HepG2 (cell line): Measurements from ENCODE around the gene WDR7. TPM values are rescaled to one million over a fixed set of nuclear protein-coding genes. Genes with fewer than 3 reads are reported as not detected.

Experiments used
- CBX1 ChIP-seq: IDR thresholded peaks from one replicate; pipeline ENCODE4 v1.6.1; 2016; ENCODE audit warnings: antibody characterized with exemption, low read depth
- ELF1 ChIP-seq: sonication (generic); formaldehyde crosslinking; IDR thresholded peaks from 2 replicates; pipeline ENCODE4 v1.4.0; 2020; ENCODE audit warnings: missing genetic modification reagents
- GATAD1 ChIP-seq: IDR thresholded peaks from 2 replicates; pipeline ENCODE4 v1.6.1; 2016; ENCODE audit warnings: missing genetic modification reagents, missing compliant biosample characterization
- GATAD2A ChIP-seq: IDR thresholded peaks from 2 replicates; pipeline ENCODE4 v1.6.1; 2016
- GMEB1 ChIP-seq: sonication (generic); formaldehyde crosslinking; IDR thresholded peaks from 2 replicates; pipeline ENCODE4 v1.5.1; 2020; ENCODE audit warnings: missing genetic modification reagents, mild to moderate bottlenecking, borderline replicate concordance
- HDAC1 ChIP-seq: sonication (generic); formaldehyde crosslinking; IDR thresholded peaks from 2 replicates; pipeline ENCODE4 v1.5.1; 2020; ENCODE audit warnings: mild to moderate bottlenecking, missing genetic modification reagents
- HNRNPLL ChIP-seq: fragments of 200-400 bp; formaldehyde crosslinking; IDR thresholded peaks from 2 replicates; pipeline ENCODE4 v1.6.1; 2017; ENCODE audit warnings: mild to moderate bottlenecking, low read depth, low read length; ENCODE audit not compliant: poor library complexity, severe bottlenecking
- HOXA9 ChIP-seq: sonication (generic); formaldehyde crosslinking; IDR thresholded peaks from 2 replicates; pipeline ENCODE4 v1.8.1; 2022; ENCODE audit warnings: missing genetic modification reagents, mild to moderate bottlenecking, moderate library complexity, borderline replicate concordance
- KLF16 ChIP-seq, 2 experiments: sonication (generic) in 1 of 2; formaldehyde crosslinking in 1 of 2; IDR thresholded peaks; 2 replicates each; pipeline versions ENCODE4 v1.6.1 to v1.8.0; 2016 to 2023; ENCODE audit warnings: missing genetic modification reagents in 2 of 2, missing compliant biosample characterization in 1 of 2
- NBN ChIP-seq: fragments of 450-650 bp; conservative IDR thresholded peaks from 2 replicates; pipeline ENCODE4 v1.6.1; 2017
- SP2 ChIP-seq: sonication (generic); formaldehyde crosslinking; IDR thresholded peaks from 2 replicates; pipeline ENCODE4 v1.5.1; 2020; ENCODE audit warnings: mild to moderate bottlenecking, missing genetic modification reagents
- TEAD2 ChIP-seq: sonication (generic); formaldehyde crosslinking; IDR thresholded peaks from 2 replicates; pipeline ENCODE4 v1.9.0; 2021; ENCODE audit warnings: missing genetic modification reagents
- TOPORS ChIP-seq: sonication (generic); formaldehyde crosslinking; IDR thresholded peaks from 2 replicates; pipeline ENCODE4 v1.8.0; 2023; ENCODE audit warnings: mild to moderate bottlenecking, missing genetic modification reagents
- ZFP82 ChIP-seq: sonication (generic); formaldehyde crosslinking; IDR thresholded peaks from 2 replicates; pipeline ENCODE4 v1.5.1; 2020; ENCODE audit warnings: mild to moderate bottlenecking, missing genetic modification reagents, borderline replicate concordance
- ZNF503 ChIP-seq: sonication (generic); formaldehyde crosslinking; IDR thresholded peaks from 2 replicates; pipeline ENCODE4 v1.4.0; 2020; ENCODE audit warnings: missing genetic modification reagents
- ZNF747 ChIP-seq: sonication (generic); formaldehyde crosslinking; IDR thresholded peaks from 2 replicates; pipeline ENCODE4 v1.8.1; 2023; ENCODE audit warnings: missing genetic modification reagents, mild to moderate bottlenecking, borderline replicate concordance
- polyA plus RNA-seq, 8 experiments: library from polyadenylated mRNA; depleted of rRNA in 3 of 8; stranded (reverse) in 7 of 8; unstranded in 1 of 8; fragments of >200 nt; fragmentation: Illumina TruSeq in 4 of 8; extraction: Trizol in 4 of 8; gene quantifications; 2 replicates each; pipeline versions ENCODE4 v1.2.1 to v1.2.3, GENCODE V29; 2011 to 2016; ENCODE audit warnings: low read depth in 4 of 8, missing spikeins in 1 of 8, mixed read lengths in 1 of 8; ENCODE audit not compliant: insufficient read depth in 1 of 8
- total RNA-seq, 5 experiments: library from RNA; depleted of rRNA; stranded (reverse); fragments of >200 nt; fragmentation: Illumina TruSeq; extraction: Trizol; gene quantifications; 2 replicates each; pipeline ENCODE4 v1.2.3, GENCODE V29; 2016; ENCODE audit warnings: low read depth in 1 of 5
- TF ChIP-seq, protein P1 (sequence below), 2 experiments: sonication (generic) in 1 of 2; formaldehyde crosslinking in 1 of 2; IDR thresholded peaks; 2 replicates each; pipeline versions ENCODE4 v1.5.1 to v1.6.1; 2011 to 2020; ENCODE audit warnings: borderline replicate concordance in 1 of 2, low read depth in 1 of 2, low read length in 1 of 2, mild to moderate bottlenecking in 1 of 2, missing genetic modification reagents in 1 of 2, moderate library complexity in 1 of 2
- TF ChIP-seq, protein P2 (sequence below): sonication (generic); formaldehyde crosslinking; IDR thresholded peaks from 2 replicates; pipeline ENCODE4 v1.4.0; 2020; ENCODE audit warnings: missing genetic modification reagents, borderline replicate concordance

Gene WDR7
- total and polyA plus RNA-seq, 2 of the 13 experiments (the other 11 are each of a cell fraction or from before 2014, with no cell fraction given): 2.0 to 7.8 TPM

- TF ChIP-seq, protein P1, sequence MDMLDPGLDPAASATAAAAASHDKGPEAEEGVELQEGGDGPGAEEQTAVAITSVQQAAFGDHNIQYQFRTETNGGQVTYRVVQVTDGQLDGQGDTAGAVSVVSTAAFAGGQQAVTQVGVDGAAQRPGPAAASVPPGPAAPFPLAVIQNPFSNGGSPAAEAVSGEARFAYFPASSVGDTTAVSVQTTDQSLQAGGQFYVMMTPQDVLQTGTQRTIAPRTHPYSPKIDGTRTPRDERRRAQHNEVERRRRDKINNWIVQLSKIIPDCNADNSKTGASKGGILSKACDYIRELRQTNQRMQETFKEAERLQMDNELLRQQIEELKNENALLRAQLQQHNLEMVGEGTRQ (IDR thresholded peaks at IDR 0.05; ENCODE audit: low read depth, low read length): peak; percentile 86
- TF ChIP-seq, protein P1 (CRISPR knock-in tag; IDR thresholded peaks at IDR 0.05; ENCODE audit: borderline replicate concordance): peak; percentile 87; the same call in 1 of the 2 replicates
- TF ChIP-seq TEAD2 (CRISPR knock-in tag) (no peak), CBX1 (peak; percentile 90), HDAC1 (CRISPR knock-in tag) (peak; percentile 85), TOPORS (CRISPR knock-in tag) (0 out of 2 replicates have a peak, but pooled peaks have one; percentile 12), ELF1 (CRISPR knock-in tag) (peak; percentile 85), GATAD2A (peak; percentile 9; the same call in 1 of the 2 replicates), HOXA9 (CRISPR knock-in tag) (no peak), GMEB1 (CRISPR knock-in tag) (peak; percentile 80; the same call in 1 of the 2 replicates), HNRNPLL (peak; percentile 28), GATAD1 (CRISPR knock-in tag) (peak; percentile 95), SP2 (peak; percentile 83), KLF16 (CRISPR knock-in tag; IDR thresholded peaks at IDR 0.05) (peak in 1 of 2 experiments; percentile 96; a peak in 2 of 4 replicates), ZNF747 (CRISPR knock-in tag) (peak; percentile 50; the same call in 1 of the 2 replicates), ZFP82 (peak; percentile 66; the same call in 1 of the 2 replicates), ZNF503 (CRISPR knock-in tag) (0 out of 2 replicates have a peak, but pooled peaks have one; percentile 31), NBN (no peak)
- TF ChIP-seq, protein P2, sequence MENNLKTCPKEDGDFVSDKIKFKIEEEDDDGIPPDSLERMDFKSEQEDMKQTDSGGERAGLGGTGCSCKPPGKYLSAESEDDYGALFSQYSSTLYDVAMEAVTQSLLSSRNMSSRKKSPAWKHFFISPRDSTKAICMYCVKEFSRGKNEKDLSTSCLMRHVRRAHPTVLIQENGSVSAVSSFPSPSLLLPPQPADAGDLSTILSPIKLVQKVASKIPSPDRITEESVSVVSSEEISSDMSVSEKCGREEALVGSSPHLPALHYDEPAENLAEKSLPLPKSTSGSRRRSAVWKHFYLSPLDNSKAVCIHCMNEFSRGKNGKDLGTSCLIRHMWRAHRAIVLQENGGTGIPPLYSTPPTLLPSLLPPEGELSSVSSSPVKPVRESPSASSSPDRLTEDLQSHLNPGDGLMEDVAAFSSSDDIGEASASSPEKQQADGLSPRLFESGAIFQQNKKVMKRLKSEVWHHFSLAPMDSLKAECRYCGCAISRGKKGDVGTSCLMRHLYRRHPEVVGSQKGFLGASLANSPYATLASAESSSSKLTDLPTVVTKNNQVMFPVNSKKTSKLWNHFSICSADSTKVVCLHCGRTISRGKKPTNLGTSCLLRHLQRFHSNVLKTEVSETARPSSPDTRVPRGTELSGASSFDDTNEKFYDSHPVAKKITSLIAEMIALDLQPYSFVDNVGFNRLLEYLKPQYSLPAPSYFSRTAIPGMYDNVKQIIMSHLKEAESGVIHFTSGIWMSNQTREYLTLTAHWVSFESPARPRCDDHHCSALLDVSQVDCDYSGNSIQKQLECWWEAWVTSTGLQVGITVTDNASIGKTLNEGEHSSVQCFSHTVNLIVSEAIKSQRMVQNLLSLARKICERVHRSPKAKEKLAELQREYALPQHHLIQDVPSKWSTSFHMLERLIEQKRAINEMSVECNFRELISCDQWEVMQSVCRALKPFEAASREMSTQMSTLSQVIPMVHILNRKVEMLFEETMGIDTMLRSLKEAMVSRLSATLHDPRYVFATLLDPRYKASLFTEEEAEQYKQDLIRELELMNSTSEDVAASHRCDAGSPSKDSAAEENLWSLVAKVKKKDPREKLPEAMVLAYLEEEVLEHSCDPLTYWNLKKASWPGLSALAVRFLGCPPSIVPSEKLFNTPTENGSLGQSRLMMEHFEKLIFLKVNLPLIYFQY (CRISPR knock-in tag): 0 out of 2 replicates have a peak, but pooled peaks have one; percentile 26
These were observed 12.7 kb upstream of the WDR7 start, which contains the start of gene TXNL1 (continued) for GRCh38 chr18:56638232-56639103.
